Adrenal gland (tissue), 12 donors: ENCODE measurements around the gene TMEM256. TPM values are rescaled to one million over a fixed set of nuclear protein-coding genes. Genes with fewer than 3 reads are reported as not detected.

ENCODE experiments used
- DNase-seq, 7 donors: peaks; one replicate each; pipeline ENCODE4 v3.0.0-alpha.2; 2019 to 2020
- H3K27ac ChIP-seq, 5 donors: fragments of 200-600 bp; sonication (generic) in 4 of 5; 1 replicate in 3 of 5; 2 replicates in 2 of 5; pipeline versions ENCODE4 v1.5.1 to v1.8.0; 2016 to 2020; ENCODE audit warnings: mild to moderate bottlenecking in 1 of 5
- H3K27me3 ChIP-seq: fragments of 200-600 bp; 2 replicates; pipeline ENCODE4 v1.8.0; 2021
- H3K36me3 ChIP-seq, 2 donors: fragments of 200-600 bp; replicated peaks in 1 of 2; 1 replicate in 1 of 2; 2 replicates in 1 of 2; pipeline versions ENCODE4 v1.5.1 to v1.8.0; 2018 to 2022
- H3K4me1 ChIP-seq, 2 donors: fragments of 200-600 bp; replicated peaks in 1 of 2; 1 replicate in 1 of 2; 2 replicates in 1 of 2; pipeline versions ENCODE4 v1.5.1 to v1.8.0; 2018 to 2021
- H3K4me3 ChIP-seq, 4 donors: fragments of 200-600 bp; sonication (generic) in 3 of 4; one replicate each; pipeline ENCODE4 v1.5.1; 2016 to 2018
- H3K9me3 ChIP-seq, 3 donors: fragments of 200-600 bp; sonication (generic) in 1 of 3; replicated peaks in 1 of 3; 1 replicate in 2 of 3; 2 replicates in 1 of 3; pipeline versions ENCODE4 v1.5.1 to v1.8.0; 2016 to 2021
- POLR2A ChIP-seq, 2 donors: fragments of 450-650 bp; IDR thresholded peaks; one replicate each; pipeline ENCODE4 v1.6.1; 2017; ENCODE audit warnings: antibody characterized with exemption in 2 of 2, mild to moderate bottlenecking in 2 of 2, moderate library complexity in 1 of 2
- WGBS, 4 donors: extraction: QIAGEN DNeasy Blood & Tissue Kit in 2 of 4; methylation state at CpG; one replicate each; pipeline versions ENCODE4 v1.1.5 to v1.1.7; 2013 to 2017; 5-methylcytosine and 5-hydroxymethylcytosine counted together
- intact Hi-C, 2 donors: fragments of 100-400 bp; cut with DNase I; formaldehyde crosslinking; loops; one replicate each; pipeline versions ENCODE4 v1.14.1 to v1.15.0; 2022 to 2023
- polyA plus RNA-seq, 3 donors: library from polyadenylated mRNA; stranded (reverse); fragments of 200-250 nt in 2 of 3; fragments of 350-450 nt in 1 of 3; fragmentation: Illumina TruSeq in 1 of 3; extraction: RNeasy Lipid Tissue Mini Kit (QIAGEN cat#74804) in 1 of 3; gene quantifications; one replicate each; pipeline ENCODE4 v1.2.3, GENCODE V29; 2013 to 2014
- total RNA-seq, 9 donors: library from RNA; depleted of rRNA in 4 of 9; stranded (reverse); fragments of >200 nt in 4 of 9; fragments of 120-200 nt in 1 of 9; fragmentation: NEBNext Ultra II Directional in 1 of 9; extraction: Animal tissue kit (Norgen Biotek cat#: 25700) in 1 of 9; gene quantifications; one replicate each; pipeline versions ENCODE4 v1.1.0 to v1.2.4, GENCODE V29; 2013 to 2023
- TF ChIP-seq, protein P1 (sequence below), 6 experiments: fragments of 450-650 bp in 4 of 6; fragments of 200-600 bp in 2 of 6; sonication (generic) in 1 of 6; IDR thresholded peaks; 1 replicate in 5 of 6; 2 replicates in 1 of 6; pipeline versions ENCODE4 v1.5.1 to v1.8.0; 2016 to 2021; ENCODE audit warnings: antibody characterized with exemption in 6 of 6, mild to moderate bottlenecking in 2 of 6, moderate library complexity in 1 of 6
- donor health status: healthy with polysubstance abuse.
- donor health status: Bipolar disorder and iron deficiency.
- donor health status: DM: yes; HTN: yes; CAD: no.
- donor health status: DM: no; HTN: no; CAD: no.
- donor health status: DM: no; HTN: no; CAD: no.
- donor health status: DM: yes; HTN: yes; CAD: no.

TMEM256 gene
- total and polyA plus RNA-seq, 12 donors = 48.5 to 334 (median 93.2) TPM

- Histone ChIP-seq H3K27ac (peak overlapping the region in 1 of 5 donors; percentile 90), H3K4me3 (peak overlapping the region in 1 of 4 donors; percentile 72), H3K9me3 (no peaks in the 10 kb centered on the region), H3K27me3 (no peaks in the 10 kb centered on the region), H3K36me3 (no peaks in the 10 kb centered on the region), H3K4me1 (peaks cover 6 to 16% of the 10 kb centered on the region in 2 donors)
- TF ChIP-seq POLR2A (IDR thresholded peaks at IDR 0.05) = no peak
- TF ChIP-seq, protein P1, sequence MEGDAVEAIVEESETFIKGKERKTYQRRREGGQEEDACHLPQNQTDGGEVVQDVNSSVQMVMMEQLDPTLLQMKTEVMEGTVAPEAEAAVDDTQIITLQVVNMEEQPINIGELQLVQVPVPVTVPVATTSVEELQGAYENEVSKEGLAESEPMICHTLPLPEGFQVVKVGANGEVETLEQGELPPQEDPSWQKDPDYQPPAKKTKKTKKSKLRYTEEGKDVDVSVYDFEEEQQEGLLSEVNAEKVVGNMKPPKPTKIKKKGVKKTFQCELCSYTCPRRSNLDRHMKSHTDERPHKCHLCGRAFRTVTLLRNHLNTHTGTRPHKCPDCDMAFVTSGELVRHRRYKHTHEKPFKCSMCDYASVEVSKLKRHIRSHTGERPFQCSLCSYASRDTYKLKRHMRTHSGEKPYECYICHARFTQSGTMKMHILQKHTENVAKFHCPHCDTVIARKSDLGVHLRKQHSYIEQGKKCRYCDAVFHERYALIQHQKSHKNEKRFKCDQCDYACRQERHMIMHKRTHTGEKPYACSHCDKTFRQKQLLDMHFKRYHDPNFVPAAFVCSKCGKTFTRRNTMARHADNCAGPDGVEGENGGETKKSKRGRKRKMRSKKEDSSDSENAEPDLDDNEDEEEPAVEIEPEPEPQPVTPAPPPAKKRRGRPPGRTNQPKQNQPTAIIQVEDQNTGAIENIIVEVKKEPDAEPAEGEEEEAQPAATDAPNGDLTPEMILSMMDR (IDR thresholded peaks at IDR 0.05) = no peak
- intact Hi-C loops = no loop called here
- 75 to 80% (median 78%) methylated on average over 23 to 42 of the region's 42 CpGs for WGBS, 4 donors
- peak in 1 of 7 donors; percentile 51 for DNase-seq
Observed at GRCh38 chr17:7392696-7393612, 10.9 kb downstream of the TMEM256 start.

DNA sequence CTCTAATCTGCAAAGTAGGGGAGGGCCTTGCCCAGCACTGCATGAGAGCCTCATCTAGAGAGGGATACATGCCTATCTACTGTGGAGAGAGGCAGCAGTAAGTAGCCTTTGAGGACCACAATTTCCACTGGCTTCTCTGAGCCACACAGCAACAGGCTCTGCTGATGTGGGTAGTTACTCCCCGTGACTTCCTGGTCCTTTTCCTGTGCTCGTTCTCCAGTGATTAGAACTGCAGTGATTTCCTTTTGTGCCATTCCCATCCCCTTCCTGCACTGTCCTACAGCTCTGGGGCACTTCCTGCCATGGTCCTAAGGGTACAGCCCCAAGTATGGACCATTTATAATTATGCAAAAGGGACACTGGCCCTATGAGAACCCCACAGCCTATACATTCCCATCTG, 12.6 kb downstream of the TMEM256 start:
- WGBS, 4 donors = 36 to 80% (median 64%) methylated on average over 2 of the region's 2 CpGs
- intact Hi-C loops = no loop called here
- no peak overlapping the region for H3K4me3 ChIP-seq
- no peak overlapping the region for H3K27ac ChIP-seq
- H3K9me3 ChIP-seq = no peaks in the 10 kb centered on the region
- H3K27me3 ChIP-seq = no peaks in the 10 kb centered on the region
- peaks cover 6 to 16% of the 10 kb centered on the region in 2 donors for H3K4me1 ChIP-seq
- H3K36me3 ChIP-seq = no peaks in the 10 kb centered on the region
- TF ChIP-seq, protein P1 (IDR thresholded peaks at IDR 0.05) = no peak
- no peak for TF ChIP-seq POLR2A (IDR thresholded peaks at IDR 0.05)
- peak in 1 of 7 donors; percentile 11 for DNase-seq

DNA sequence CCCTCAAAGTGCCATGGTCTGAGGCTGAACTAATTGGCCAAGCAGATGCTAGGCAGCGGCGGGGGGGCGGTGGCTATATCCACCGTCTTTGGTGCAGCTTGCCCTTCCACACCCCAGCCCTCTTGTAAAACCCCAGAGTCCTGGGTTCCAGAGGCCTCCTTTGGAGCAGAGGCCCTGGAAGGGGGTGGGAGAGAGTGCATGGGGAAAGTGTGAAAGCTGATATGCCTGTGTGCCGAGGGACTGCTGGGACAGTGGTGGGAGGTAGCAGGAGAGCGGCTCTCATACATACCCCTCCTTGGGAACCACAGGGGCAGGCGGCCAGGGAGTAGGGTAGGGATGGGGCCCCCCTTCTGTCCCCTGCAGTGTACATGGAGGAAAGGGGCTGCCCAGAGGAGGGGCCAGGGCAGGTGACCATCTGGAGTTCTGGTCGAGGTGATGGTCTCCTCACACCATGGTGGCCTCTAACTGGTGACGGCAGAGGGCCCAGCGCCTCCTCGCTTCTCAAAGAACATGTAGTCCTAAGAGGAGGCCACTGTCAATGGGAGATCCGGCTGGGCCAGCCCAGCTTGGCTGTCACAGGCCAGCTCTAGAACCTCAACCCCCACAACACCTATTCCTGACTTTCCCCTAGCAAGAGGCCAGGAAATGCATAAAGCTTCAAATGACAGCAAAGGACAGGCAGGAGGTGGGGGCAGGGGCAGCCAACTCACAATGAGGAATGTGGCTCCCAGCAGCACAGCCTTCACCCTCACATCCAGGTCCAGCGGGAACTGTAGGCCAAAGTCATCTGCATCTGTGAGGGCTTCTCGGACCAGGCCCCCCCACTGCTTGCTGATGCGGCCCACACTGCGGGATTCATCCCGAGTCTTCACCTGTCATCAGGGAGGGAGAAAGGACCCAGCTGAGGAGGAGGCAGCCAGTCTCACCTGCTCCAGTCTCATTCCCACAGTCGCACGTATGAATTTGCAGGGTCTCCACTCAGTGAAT, 13.7 kb downstream of the TMEM256 start:
- H3K36me3 ChIP-seq = no peaks in the 10 kb centered on the region
- DNase-seq = no peak
- H3K4me3 ChIP-seq = no peak overlapping the region
- TF ChIP-seq POLR2A (IDR thresholded peaks at IDR 0.05) = no peak
- TF ChIP-seq, protein P1 (IDR thresholded peaks at IDR 0.05) = no peak
- peaks cover 5 to 14% of the 10 kb centered on the region in 2 donors for H3K4me1 ChIP-seq
- intact Hi-C loops = no loop called here
- H3K27ac ChIP-seq = no peak overlapping the region
- WGBS, 4 donors = 82 to 93% (median 88%) methylated on average over 10 to 19 of the region's 19 CpGs
- H3K9me3 ChIP-seq = no peaks in the 10 kb centered on the region
- H3K27me3 ChIP-seq = no peaks in the 10 kb centered on the region

GRCh38 chr17:7388856-7389255, 15.0 kb downstream of the TMEM256 start:
- no peak for DNase-seq
- H3K9me3 ChIP-seq = no peaks in the 10 kb centered on the region
- H3K4me3 ChIP-seq = no peak overlapping the region
- no peaks in the 10 kb centered on the region for H3K36me3 ChIP-seq
- intact Hi-C loops = no loop called here
- H3K4me1 ChIP-seq = peaks cover 3 to 14% of the 10 kb centered on the region in 2 donors
- no peak overlapping the region for H3K27ac ChIP-seq
- 90 to 100% (median 96%) methylated on average over 4 to 10 of the region's 10 CpGs for WGBS, 4 donors
- TF ChIP-seq, protein P1 (IDR thresholded peaks at IDR 0.05) = no peak
- no peak for TF ChIP-seq POLR2A (IDR thresholded peaks at IDR 0.05)
- H3K27me3 ChIP-seq = no peaks in the 10 kb centered on the region
